HG02884 (cell line): ENCODE measurements around the gene ANKRD60.

Experiments used
- ATAC-seq: cut with Tn5 transposase; IDR thresholded peaks from one replicate; pipeline ENCODE4 v1.9.1; 2021; ENCODE audit warnings: mild to moderate bottlenecking, moderate library complexity; ENCODE audit not compliant: unreplicated experiment

Gene ANKRD60

DNA sequence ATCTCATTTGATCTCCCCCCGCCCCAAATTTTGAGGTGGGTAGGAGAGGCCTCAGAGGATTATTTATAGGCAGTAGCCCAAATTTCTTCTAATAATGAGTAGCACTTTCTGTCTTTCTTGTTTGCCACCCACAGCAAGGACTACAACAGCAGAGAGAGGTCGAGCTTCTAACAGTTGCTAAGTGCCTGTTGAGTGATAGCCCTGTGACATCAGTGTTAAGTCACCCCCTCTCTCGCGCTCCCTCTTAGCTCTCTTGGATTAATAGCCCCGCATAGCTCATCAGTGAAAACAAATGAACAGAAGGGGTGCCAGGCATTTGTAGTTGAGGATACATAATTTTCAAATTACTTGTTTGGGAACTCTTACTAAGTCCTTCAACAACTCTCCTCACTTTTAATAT is 3.5 kb downstream of the ANKRD60 start:
- ATAC-seq = no peak

DNA sequence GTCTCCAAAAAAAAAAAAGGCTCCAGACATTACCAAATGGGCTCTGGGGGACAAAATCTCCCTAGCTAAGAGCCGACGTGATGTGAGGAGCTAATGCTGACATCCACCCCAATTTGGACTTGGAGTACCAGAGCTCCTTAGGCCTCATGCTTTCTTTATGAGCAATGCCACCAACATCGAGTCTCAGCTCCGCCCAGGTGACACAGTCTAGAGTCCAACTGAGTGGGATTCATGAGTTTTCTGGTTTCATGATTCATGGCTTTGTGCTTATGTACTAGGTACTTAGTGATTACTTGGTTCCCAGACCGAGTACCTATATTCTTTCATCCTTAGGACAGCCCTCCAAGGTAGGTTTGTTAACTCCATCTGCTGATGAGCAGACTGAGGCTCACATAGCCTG is 4.4 kb downstream of the ANKRD60 start:
- ATAC-seq = no peak

DNA sequence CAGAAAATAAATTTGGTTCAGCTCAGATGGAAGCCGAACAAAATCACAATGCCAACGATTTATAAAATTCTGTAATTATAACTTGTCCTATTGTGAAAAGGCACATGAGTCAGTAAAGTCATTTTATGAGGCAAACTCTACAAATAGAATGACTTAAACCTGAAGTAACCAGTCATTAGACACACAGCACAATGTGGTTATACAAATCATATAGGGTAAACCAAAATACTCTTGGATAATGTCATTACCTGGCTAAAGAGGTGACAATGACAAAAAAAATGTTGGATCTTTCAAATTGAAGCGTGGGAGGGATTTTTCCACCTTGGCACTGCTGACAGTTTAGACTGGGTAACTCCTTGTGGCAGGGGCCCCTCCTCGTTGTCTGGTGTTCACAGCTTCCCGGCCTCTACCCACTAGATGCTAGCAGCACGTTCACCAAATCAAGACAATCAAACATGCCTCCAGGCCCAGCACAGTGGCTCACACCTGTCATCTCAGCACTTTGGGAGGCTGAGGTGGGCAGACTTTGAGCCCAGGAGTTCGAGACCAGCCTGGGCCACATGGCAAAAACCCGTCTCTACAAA is 5.0 kb downstream of the ANKRD60 start:
- ATAC-seq = no peak

DNA sequence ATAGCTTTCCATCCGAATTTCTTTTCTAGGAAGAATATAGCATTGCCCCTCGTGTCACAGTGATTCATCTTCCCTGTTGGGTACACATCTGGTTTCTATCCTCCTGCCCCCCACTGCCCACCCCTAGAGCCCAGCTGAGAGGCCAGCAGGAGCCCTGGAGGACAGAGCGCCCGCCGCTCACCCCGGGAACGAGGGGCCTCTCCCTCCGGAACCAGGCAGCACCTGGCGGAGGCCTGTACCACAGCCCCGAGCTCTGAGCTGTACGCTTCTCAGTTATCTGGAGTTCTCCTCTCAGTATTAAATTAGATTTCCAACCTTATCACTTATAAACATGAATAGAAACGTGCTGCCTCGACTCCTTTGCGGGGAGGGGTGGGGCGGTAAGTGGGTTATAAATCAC is 6.0 kb downstream of the ANKRD60 start:
- no peak for ATAC-seq

DNA sequence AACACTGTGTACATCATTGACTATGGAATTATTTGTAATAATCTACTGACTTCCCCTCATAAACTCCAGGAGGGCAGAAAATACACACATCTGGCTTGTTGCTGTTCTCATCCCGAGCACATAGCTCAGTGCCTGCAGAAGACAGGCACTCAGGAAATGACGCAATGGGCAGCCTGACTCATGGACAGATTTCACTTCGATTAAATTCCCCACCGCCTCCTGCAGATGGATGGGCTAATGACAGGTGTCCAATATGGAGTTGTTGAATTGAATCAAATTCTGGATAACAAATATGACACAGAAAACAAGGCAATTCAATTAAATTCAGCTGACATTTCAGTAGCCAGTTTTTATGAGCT is 9.1 kb downstream of the ANKRD60 start:
- ATAC-seq = no peak

DNA sequence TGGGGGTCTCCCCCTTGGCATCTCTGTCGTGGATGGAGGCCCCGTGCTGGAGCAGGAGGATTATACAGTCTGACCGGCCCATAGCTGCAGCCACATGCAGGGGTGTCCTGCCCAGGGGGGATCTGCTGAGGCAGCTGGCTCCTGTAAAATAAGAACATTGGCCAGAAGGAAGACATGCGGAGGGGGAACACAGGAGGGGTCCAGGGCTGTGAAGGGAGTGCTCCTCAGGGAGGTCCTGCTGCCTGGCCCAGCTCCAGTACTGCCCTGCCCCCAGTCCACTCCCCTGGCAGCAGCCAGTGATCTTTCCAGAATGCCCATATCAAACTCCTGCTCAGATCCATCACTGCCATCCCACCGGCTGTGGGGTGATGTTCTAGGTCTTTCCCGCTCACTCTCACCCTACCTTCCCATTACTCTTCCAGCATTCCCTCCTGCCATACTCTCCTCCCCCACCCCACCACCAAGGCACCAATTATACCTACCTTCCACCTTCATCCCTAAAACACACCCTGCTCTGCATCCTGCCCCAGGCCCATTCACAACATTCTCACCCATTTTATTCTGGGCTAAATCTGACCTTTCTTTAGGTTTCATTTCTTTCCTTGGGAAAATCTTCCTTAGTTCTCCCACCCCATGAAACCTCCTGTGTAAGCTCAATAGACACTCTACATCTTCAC is 9.7 kb downstream of the ANKRD60 start:
- no peak for ATAC-seq

DNA sequence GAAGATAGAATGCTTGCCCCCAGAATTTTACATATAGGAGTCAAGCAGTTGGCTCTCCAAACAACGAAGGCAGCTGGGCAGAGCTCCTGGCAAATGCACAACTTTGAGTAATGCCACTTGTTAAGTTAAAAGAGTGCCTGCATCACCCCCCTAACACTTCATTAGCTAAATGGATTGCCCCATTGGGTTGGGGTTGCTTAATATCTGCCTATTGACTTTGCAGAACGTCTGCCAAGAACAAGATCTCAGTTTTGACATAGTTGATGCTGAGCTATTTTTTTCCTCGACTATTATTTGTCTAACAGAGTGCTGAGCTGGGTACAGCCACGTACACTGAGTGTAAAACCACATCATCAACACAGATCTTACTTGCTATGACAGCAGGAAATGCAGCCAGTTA is 12.1 kb downstream of the ANKRD60 start:
- no peak for ATAC-seq

DNA sequence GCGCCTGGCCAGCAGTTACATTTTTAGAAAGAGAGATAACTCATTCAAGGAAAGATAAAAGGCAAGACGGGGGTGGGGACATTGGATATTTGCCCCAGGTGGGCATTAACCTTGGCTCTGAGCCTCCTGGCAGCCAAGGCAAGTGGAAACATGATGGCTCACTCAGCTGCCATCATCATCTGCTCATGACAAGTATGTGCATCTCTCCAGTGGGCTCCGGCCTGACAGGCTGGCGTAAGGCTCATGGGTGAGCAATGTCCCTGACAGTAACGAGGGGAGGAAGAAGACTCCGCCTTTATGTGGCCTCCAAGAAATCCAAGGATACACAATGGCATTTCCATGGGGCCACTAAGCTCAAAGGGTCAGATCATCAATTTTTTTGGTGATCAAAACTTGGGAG is 13.3 kb downstream of the ANKRD60 start:
- no peak for ATAC-seq

DNA sequence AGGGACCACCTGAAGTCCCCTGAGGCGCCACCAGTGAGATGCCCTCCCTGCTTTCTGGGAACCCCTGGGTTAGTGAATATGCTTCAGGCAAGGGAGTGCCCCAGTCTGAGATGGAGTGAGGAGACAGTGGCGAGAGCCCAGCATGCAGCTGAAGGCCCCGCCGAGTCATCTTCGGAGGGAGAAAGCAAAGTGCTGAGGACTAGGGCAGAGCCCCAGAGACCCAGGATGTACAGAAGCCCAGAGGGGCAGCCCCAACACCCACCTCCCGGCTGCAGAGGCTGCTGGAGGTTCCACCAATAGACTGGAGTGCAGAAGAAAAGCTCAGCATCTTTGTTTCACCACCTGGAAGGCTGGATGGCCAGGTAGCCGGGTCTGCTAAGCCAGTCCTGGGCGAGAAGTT is 14.1 kb downstream of the ANKRD60 start:
- no peak for ATAC-seq

DNA sequence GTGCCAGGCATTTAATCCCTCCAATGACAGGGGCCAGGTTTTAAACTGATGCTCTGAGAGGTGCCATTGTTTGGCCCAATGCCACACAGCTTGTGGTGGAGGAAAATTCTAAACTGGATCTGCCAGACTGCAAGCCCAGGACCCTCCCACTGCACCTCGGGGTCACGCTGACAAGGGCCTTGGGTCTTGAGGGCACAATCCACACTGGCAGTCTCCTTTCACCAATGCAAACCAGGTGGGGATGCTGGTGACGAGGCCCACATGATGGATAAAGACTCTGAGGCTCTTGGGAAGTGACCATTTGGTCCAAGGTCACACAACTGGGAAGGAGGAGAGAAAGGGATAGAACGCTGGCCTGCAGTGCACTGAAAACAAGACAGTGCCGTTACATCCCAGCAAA is 14.7 kb downstream of the ANKRD60 start:
- no peak for ATAC-seq

DNA sequence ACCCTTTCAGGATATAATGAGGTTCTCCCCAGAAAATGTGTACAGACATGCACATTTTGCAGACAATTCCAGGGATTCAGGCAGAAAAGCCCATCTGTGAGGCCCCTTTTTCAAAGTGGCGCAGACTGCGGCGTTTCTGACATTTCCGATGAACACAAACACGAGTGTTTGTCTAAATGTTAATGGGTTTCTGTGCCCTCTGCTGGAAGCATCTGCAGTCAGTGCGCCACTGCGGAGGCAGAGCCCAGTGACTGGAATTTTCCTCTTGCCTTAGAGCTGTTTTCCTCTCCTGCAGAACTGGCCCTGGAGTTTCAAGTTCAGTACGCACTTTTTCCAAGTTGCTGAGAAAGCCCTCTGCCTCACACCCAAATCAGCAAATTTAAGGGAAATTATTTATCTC is 15.3 kb downstream of the ANKRD60 start:
- no peak for ATAC-seq

DNA sequence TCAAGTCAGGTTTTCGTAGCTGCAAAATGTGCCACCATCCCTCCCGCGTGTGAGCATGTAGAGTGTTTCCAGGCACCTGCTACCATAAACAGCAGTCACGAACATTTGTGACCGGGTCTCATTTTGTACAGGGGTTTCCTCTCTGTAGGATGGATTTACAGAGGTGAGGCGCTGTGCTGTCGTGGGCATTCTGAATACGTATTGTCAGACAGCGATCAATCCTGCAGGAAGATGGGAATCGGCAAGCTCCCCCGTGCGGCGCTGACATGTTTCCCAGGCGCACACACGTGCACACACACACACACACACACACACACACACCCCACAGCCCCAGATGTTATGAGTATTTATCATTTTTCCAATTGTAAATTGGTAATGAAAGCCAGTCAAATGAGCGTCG is 15.8 kb downstream of the ANKRD60 start:
- ATAC-seq = no peak

DNA sequence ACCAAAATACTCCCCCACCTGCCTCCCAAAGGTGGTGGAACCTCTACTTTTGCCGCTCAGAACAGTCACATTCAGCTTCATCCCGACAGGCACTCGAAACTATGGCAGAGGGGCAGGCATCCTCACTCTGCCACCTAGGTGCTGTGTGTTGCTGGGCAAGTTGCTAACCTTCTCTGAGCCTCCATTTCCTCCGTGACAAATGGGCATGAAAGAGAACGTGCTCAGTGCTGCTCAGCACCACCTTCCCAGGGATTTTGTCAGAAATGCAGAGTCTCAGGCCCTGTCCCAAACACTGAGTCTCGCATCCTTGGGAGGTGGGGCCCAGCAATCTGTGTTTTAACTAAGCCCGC is 18.1 kb downstream of the ANKRD60 start:
- no peak for ATAC-seq

DNA sequence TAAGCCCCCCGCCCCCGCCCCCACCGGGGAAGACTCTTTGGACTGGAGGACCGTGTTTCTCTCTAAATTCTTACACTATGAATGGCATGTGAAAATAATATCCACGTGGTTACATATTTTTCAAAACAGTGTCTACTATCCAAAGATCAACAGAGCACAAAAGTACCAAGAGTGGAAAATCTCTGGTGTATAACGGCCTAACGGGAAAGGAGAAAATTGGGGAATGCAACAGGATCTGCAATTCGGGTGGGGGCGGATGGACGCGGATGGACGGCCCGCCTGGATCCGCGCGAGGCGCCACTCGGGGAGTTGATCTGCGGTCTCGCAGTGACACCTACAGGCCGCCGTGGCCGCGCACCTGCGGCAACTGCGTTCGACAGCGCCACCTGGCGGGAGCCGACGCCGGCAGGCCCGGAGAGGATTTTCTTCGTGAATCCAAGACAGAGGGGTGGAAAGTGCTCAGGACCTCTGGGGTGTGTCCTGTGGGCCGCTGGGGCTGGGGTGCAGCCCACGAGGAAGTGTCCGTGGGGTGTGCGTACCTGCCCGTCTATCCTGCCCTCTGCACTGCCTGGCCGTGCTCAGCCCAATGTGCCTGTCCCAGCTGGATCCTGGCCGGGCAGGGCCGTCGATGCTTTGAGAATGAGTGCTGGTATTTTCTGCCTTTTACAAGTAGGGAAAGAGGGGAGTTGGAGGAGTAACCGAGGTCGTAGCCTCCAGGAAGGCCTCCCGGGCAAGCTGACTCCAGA is 18.6 kb downstream of the ANKRD60 start:
- ATAC-seq = peak; percentile 75

DNA sequence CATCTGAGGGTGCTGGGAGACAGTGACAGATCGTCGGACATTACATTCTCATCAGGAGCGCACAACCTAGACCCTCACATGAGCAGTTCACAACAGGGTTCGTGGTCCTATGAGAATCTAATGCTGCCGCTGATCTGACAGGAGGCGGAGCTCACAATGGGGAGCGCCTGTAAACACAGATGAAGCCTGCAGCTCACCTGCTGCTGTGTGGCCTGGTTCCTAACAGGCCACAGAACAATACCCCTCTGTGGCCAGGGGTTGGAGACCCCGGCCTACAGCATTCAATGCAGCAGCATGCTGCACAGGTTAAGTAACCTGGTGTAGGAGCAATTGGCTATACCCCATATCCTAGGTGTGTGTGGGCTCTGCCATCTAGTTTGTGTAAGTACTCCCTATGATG is 19.5 kb downstream of the ANKRD60 start:
- ATAC-seq = no peak

DNA sequence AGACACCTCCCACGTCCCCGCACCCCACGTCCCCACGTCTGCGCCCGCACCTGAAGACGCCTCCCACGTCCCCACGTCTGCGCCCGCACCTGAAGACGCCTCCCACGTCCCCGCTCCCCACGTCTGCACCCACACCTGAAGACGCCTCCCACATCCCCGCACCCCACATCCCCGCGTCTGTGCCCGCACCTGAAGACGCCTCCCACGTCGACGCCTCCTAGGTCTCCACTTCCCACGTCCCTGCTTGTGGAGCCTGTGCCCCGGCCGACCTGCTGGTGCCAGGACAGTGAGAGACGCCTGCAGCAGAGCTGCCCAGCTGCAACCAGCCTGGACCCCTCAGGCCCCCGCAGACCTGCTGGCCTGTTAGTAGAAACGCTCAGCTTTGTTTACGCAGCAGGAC is 22.6 kb downstream of the ANKRD60 start:
- ATAC-seq = no peak

DNA sequence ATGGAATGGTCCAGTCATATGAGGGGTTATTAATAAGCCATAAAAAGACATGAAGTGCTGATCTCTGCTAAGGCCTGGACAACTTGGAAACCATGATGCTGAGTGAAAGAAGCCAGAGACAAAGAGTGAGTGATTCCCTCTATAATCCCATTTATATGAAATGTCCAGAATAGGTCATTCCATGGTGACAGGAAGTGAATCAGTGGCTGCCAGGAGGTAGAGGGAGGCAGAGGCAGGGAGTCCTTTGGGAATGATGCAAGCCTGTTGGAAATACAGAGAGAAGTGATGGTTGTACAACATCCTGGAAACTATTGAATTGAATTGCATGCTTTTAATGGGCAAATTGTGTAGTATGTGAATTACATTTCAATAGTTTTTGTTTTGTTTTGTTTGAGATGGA is 26.4 kb downstream of the ANKRD60 start:
- ATAC-seq = no peak

DNA sequence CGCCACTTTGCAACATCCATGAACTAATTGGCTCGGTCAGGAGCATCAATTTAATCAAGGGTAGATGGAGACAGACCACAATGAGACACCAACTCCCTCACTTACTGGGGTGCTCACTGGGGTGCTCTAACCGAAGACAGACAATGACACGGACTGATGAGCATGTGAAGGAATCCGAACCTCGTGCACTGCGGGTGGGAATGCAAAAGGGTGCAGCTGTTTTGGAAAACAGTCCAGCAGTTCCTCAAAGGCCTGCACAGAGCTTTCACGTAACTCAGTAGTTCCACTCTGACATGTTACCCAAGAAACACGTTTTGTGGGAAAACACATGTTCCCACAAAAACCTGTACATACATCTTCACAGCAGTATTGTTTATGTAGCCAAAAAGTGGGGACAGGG is 26.8 kb downstream of the ANKRD60 start:
- no peak for ATAC-seq

DNA sequence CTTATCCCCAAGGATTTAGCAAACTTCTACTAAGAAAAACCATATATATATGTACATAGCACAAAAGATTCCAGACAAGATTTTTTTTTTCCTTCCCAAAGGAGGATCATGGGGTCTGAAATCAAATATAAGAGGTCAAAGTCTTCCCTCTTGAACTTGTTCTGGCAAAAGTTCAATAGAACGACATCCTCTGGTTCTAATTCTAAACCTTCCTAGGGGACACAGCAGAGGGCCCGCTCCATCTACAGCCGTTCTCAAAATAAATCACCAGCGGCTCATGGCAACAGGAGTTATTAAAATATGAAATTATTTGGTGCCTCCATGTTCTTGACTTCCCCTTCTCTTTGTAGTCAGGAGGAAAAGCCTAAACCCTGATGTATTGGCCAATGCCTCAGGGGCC is 29.0 kb downstream of the ANKRD60 start:
- no peak for ATAC-seq

DNA sequence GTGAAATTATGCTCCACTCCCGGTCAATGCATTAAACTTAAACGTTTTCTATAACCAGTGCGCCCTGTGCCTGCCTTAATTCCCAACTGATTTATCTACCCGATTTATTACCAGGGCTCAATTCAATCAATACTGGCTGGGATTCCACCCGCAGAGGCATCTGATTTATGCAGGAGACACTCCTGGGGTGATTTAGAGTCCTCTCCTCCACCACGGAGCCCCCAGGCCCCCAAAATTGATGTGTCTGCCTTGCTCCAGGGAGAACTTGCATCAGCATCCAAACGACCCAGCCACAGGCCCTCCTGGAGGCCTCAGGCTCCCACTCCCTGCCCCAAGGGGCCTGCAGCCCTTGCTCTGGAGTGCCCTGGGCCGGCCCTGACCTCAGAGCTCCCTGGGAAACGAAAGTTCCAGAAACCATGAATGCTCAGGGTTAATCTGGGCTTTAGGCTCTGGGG is 29.5 kb downstream of the ANKRD60 start:
- ATAC-seq = no peak

DNA sequence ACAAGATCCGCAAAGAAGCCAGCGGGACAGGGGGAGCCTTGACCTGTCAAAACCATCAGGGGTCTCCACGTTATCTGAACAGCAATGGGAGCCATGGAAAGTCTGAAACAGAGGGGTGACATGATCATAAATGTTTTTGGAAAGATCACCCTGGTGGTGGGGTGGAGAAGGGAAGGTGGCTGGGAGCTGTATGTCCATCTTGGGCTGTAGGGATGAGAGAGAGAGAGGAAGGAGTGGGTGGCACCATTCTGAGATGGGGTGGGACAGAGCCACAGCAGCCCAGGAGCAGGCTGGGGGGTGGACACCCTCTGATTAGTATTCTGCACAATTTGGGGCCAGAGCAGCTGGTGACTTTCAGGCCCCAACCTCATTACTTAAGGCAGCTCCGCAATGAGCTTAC is 30.1 kb downstream of the ANKRD60 start:
- ATAC-seq = no peak

DNA sequence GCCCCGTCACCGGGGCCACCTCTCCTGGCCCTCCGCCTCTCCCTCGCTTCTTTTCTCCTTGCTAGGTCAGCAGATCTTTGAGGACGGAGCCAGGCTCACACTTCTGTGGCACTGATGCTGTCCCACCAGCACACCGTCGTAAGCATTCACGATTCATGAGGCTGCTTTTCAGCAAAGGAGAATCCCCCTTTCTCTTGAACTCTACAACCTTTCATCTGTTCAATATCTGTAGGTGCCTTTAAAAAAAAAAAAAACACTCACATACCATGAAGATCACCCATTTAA is 31.3 kb downstream of the ANKRD60 start:
- ATAC-seq = no peak
